ENCODE data around the gene C12orf75.

The C12orf75 gene

GRCh38 chr12:105419606-105420005, 89.1 kb downstream of the C12orf75 start:
- DNase-seq (ENCODE audit: extremely low read depth, low read depth), result no peak
- TF ChIP-seq CTCF (IDR thresholded peaks at IDR 0.05; ENCODE audit: low read depth, low read length), result no peak

- no peak for DNase-seq (ENCODE audit: extremely low read depth, low read depth)
- TF ChIP-seq CTCF (IDR thresholded peaks at IDR 0.05; ENCODE audit: low read depth, low read length), result no peak
Measured at GRCh38 chr12:105420046-105420445, 89.6 kb downstream of the C12orf75 start.

GRCh38 chr12:105420659-105421240, 90.3 kb downstream of the C12orf75 start:
- DNase-seq (ENCODE audit: extremely low read depth, low read depth), result peak; percentile 49
- peak; percentile 85 for TF ChIP-seq CTCF (IDR thresholded peaks at IDR 0.05; ENCODE audit: low read depth, low read length)
